Esophagus squamous epithelium (tissue), 5 donors: ENCODE measurements around the gene MNT. TPM values are rescaled to one million over a fixed set of nuclear protein-coding genes. Genes with fewer than 3 reads are reported as not detected.

Experiments used
- DNase-seq: peaks from one replicate; lab custom pipeline; 2025; lab: John Stamatoyannopoulos, UW
- H3K27ac ChIP-seq, 4 donors: fragments of 200-600 bp; sonication (generic); one replicate each; pipeline ENCODE4 v1.5.1; 2016 to 2019; ENCODE audit warnings: mild to moderate bottlenecking in 1 of 4
- H3K27me3 ChIP-seq, 4 donors: fragments of 200-600 bp; sonication (generic); 1 replicate in 3 of 4; 2 replicates in 1 of 4; pipeline versions ENCODE4 v1.5.1 to v1.6.0; 2017 to 2021; ENCODE audit warnings: antibody characterized with exemption in 1 of 4
- H3K36me3 ChIP-seq, 3 donors: fragments of 200-600 bp; sonication (generic); one replicate each; pipeline ENCODE4 v1.5.1; 2016 to 2019
- H3K4me1 ChIP-seq, 3 donors: fragments of 200-600 bp; sonication (generic); one replicate each; pipeline ENCODE4 v1.5.1; 2017 to 2019
- H3K4me3 ChIP-seq, 4 donors: fragments of 200-600 bp; sonication (generic); 1 replicate in 3 of 4; 2 replicates in 1 of 4; pipeline ENCODE4 v1.5.1; 2016 to 2019; ENCODE audit warnings: mild to moderate bottlenecking in 2 of 4, moderate library complexity in 1 of 4
- H3K9me3 ChIP-seq, 3 donors: fragments of 200-600 bp; sonication (generic); one replicate each; pipeline ENCODE4 v1.5.1; 2016 to 2019
- POLR2A ChIP-seq, 4 donors: fragments of 450-650 bp; IDR thresholded peaks; one replicate each; pipeline ENCODE4 v1.6.1; 2017; ENCODE audit warnings: antibody characterized with exemption in 4 of 4, mild to moderate bottlenecking in 4 of 4, moderate library complexity in 3 of 4
- WGBS, 2 donors: methylation state at CpG; one replicate each; pipeline ENCODE4 v1.1.5; 2018; 5-methylcytosine and 5-hydroxymethylcytosine counted together
- intact Hi-C: fragments of 100-400 bp; cut with DNase I; formaldehyde crosslinking; loops from one replicate; pipeline ENCODE4 v1.15.0; 2022
- small RNA-seq, 4 donors: library from RNA; depleted of rRNA; stranded (forward); fragments of <200 nt; gene quantifications; one replicate each; pipeline ENCODE3, GENCODE V24; 2016
- total RNA-seq, 4 donors: library from RNA; depleted of rRNA; stranded (reverse); fragments of >200 nt; gene quantifications; one replicate each; pipeline ENCODE4 v1.1.0, GENCODE V29; 2016
- TF ChIP-seq, protein P1 (sequence below), 6 experiments: fragments of 450-650 bp in 4 of 6; fragments of 200-600 bp in 2 of 6; sonication (generic) in 2 of 6; IDR thresholded peaks; one replicate each; pipeline ENCODE4 v1.5.1; 2016 to 2019; ENCODE audit warnings: antibody characterized with exemption in 6 of 6, mild to moderate bottlenecking in 4 of 6, moderate library complexity in 4 of 6
- donor health status: DM: yes; HTN: yes; CAD: no.

Gene MNT
- total RNA-seq, 4 donors from 2014 or later: 7.2 to 23.0 (median 17.4) TPM

DNA sequence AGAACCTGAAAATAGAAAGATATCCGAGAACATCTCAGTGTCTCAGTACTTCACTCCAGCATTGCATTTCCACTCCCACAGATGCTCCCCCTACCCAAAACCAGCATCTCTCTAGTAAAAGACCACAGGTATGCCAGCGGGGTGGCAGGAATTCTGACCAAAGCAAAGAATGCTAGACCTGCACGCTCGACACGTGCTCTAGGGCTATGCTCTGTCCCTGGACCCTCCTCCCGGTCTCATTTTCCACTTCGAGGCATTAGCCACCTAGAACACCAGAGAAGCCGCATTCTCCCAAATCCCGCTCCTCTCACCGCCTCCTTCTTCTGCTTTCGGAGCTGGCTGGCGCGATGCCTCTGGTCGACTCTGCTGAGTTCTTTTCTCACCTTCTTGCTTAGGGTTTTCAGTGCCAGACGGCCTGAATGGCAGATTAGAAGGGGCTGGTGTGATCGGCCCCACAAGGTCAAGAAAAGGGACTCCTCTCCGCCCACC lies 65.1 kb downstream of the MNT start:
- DNase-seq: no peak
- H3K4me1 ChIP-seq: peaks cover 12 to 45% (median 15%) of the 10 kb centered on the region in 3 donors
- 2 to 3% methylated on average over 14 to 16 of the region's 17 CpGs for WGBS, 2 donors
- intact Hi-C loops: no loop called here
- peak overlapping the region; percentile 84 to 96 (median 94) for H3K27ac ChIP-seq
- peak overlapping the region; percentile 85 to 100 (median 92) for H3K4me3 ChIP-seq
- peaks cover 17 to 49% (median 33%) of the 10 kb centered on the region in 3 donors for H3K36me3 ChIP-seq
- H3K27me3 ChIP-seq: no peaks in the 10 kb centered on the region
- H3K9me3 ChIP-seq: no peaks in the 10 kb centered on the region
- TF ChIP-seq POLR2A (IDR thresholded peaks at IDR 0.05): no peak
- TF ChIP-seq, protein P1, sequence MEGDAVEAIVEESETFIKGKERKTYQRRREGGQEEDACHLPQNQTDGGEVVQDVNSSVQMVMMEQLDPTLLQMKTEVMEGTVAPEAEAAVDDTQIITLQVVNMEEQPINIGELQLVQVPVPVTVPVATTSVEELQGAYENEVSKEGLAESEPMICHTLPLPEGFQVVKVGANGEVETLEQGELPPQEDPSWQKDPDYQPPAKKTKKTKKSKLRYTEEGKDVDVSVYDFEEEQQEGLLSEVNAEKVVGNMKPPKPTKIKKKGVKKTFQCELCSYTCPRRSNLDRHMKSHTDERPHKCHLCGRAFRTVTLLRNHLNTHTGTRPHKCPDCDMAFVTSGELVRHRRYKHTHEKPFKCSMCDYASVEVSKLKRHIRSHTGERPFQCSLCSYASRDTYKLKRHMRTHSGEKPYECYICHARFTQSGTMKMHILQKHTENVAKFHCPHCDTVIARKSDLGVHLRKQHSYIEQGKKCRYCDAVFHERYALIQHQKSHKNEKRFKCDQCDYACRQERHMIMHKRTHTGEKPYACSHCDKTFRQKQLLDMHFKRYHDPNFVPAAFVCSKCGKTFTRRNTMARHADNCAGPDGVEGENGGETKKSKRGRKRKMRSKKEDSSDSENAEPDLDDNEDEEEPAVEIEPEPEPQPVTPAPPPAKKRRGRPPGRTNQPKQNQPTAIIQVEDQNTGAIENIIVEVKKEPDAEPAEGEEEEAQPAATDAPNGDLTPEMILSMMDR (IDR thresholded peaks at IDR 0.05): no peak

Small RNA genes within 50 kb of the gene (small RNA-seq; reads per million reads assigned to genes)
- gene AC006435.3 (0 reads per million in 4 donors), gene AC006435.4 (0 reads per million in 4 donors)

Other genes with a start within 250 kb of the MNT start
- gene SMG6, start 97.3 kb downstream of the MNT start, total RNA-seq: 10 to 100 TPM; 17.9 to 24.0 (median 20.1) TPM
- 10 to 100 TPM in 3 of 4 donors, 1 to 10 TPM in 1; 8.7 to 34.8 (median 15.8) TPM for gene SRR, start 97.1 kb downstream of the MNT start, total RNA-seq
- 10 to 100 TPM; 20.3 to 70.2 (median 46.0) TPM for gene TSR1, start 64.6 kb downstream of the MNT start, total RNA-seq
- 10 to 100 TPM; 24.3 to 67.9 (median 35.3) TPM for gene SGSM2, start 63.6 kb downstream of the MNT start, total RNA-seq
- gene METTL16, start 110.8 kb upstream of the MNT start, total RNA-seq: 10 to 100 TPM; 12.5 to 31.5 (median 25.3) TPM
- gene PAFAH1B1, start 192.6 kb upstream of the MNT start, total RNA-seq: 10 to 100 TPM; 33.4 to 91.6 (median 78.8) TPM